Measurements from ENCODE around the gene CLCN5. TPM values are rescaled to one million over a fixed set of nuclear protein-coding genes. Genes with fewer than 3 reads are reported as not detected.

The CLCN5 gene
- total RNA-seq, 1 donor from 2014 or later = 8.7 TPM

GRCh38 chrX:49930039-49930438 lies 7.6 kb downstream of the CLCN5 start:
- no peaks in the 10 kb centered on the region for H3K9me3 ChIP-seq (ENCODE audit: low read depth)
- Mint-ChIP-seq H3K36me3 (no peaks in the 10 kb centered on the region), H3K27ac (no peak overlapping the region), H3K9me3 (no peaks in the 10 kb centered on the region), H3K4me3 (no peak overlapping the region), H3K27me3 (ENCODE audit: insufficient read depth, low read depth) (no peaks in the 10 kb centered on the region), H3K4me1 (no peaks in the 10 kb centered on the region)
- H3K4me2 ChIP-seq = no peak overlapping the region
- no peak overlapping the region for H2AFZ ChIP-seq (replicated peaks)
- H3K36me3 ChIP-seq = no peaks in the 10 kb centered on the region
- H3K27ac ChIP-seq = no peak overlapping the region
- H3K27me3 ChIP-seq = no peaks in the 10 kb centered on the region
- H3K79me2 ChIP-seq (ENCODE audit: low read depth) = no peaks in the 10 kb centered on the region
- no peaks in the 10 kb centered on the region for H3K4me1 ChIP-seq
- TF ChIP-seq EZH2 (IDR thresholded peaks at IDR 0.05) = no peak
- no peak for TF ChIP-seq CTCF (IDR thresholded peaks at IDR 0.05)
- TF ChIP-seq EZH2phosphoT487 (IDR thresholded peaks at IDR 0.05) = no peak
- H3F3A ChIP-seq (ENCODE audit: low read depth) = no peaks in the 10 kb centered on the region
- H3K4me3 ChIP-seq = no peak overlapping the region
- H3K9ac ChIP-seq = no peak overlapping the region
- no peaks in the 10 kb centered on the region for H4K20me1 ChIP-seq (ENCODE audit: low read depth)
- DNase-seq (ENCODE audit: low spot score) = no peak

- Mint-ChIP-seq H3K9me3 (no peaks in the 10 kb centered on the region), H3K4me1 (no peaks in the 10 kb centered on the region)
- no peaks in the 10 kb centered on the region for H3K9me3 ChIP-seq (ENCODE audit: low read depth)
Observed at GRCh38 chrX:49932791-49933190, 10.4 kb downstream of the CLCN5 start.

GRCh38 chrX:49934148-49934547 lies 11.8 kb downstream of the CLCN5 start:
- no peaks in the 10 kb centered on the region for H3K79me2 ChIP-seq (ENCODE audit: low read depth)
- Mint-ChIP-seq H3K36me3 (no peaks in the 10 kb centered on the region), H3K4me1 (no peaks in the 10 kb centered on the region), H3K9me3 (no peaks in the 10 kb centered on the region), H3K27me3 (ENCODE audit: insufficient read depth, low read depth) (no peaks in the 10 kb centered on the region), H3K4me3 (no peak overlapping the region), H3K27ac (no peak overlapping the region)
- TF ChIP-seq EZH2 (IDR thresholded peaks at IDR 0.05) (no peak), CTCF (IDR thresholded peaks at IDR 0.05) (no peak), EZH2phosphoT487 (IDR thresholded peaks at IDR 0.05) (no peak)
- no peaks in the 10 kb centered on the region for H3K4me1 ChIP-seq
- H3F3A ChIP-seq (ENCODE audit: low read depth) = no peaks in the 10 kb centered on the region
- no peak overlapping the region for H2AFZ ChIP-seq (replicated peaks)
- H3K9me3 ChIP-seq (ENCODE audit: low read depth) = no peaks in the 10 kb centered on the region
- H3K4me2 ChIP-seq = no peak overlapping the region
- no peak for DNase-seq (ENCODE audit: low spot score)
- no peak overlapping the region for H3K27ac ChIP-seq
- no peak overlapping the region for H3K4me3 ChIP-seq
- no peak overlapping the region for H3K9ac ChIP-seq
- H3K27me3 ChIP-seq = no peaks in the 10 kb centered on the region
- H4K20me1 ChIP-seq (ENCODE audit: low read depth) = no peaks in the 10 kb centered on the region
- H3K36me3 ChIP-seq = no peaks in the 10 kb centered on the region

More at GRCh38 chrX:49932791-49933190, 10.4 kb downstream of the CLCN5 start:
- Histone ChIP-seq H3K36me3 (no peaks in the 10 kb centered on the region), H3K27ac (no peak overlapping the region), H4K20me1 (ENCODE audit: low read depth) (no peaks in the 10 kb centered on the region), H3K4me1 (no peaks in the 10 kb centered on the region), H3F3A (ENCODE audit: low read depth) (no peaks in the 10 kb centered on the region), H3K4me2 (no peak overlapping the region), H2AFZ (replicated peaks) (no peak overlapping the region), H3K79me2 (ENCODE audit: low read depth) (no peaks in the 10 kb centered on the region), H3K4me3 (no peak overlapping the region), H3K27me3 (no peaks in the 10 kb centered on the region), H3K9ac (no peak overlapping the region)
- no peak for TF ChIP-seq EZH2 (IDR thresholded peaks at IDR 0.05)
- no peak for TF ChIP-seq EZH2phosphoT487 (IDR thresholded peaks at IDR 0.05)
- no peak for TF ChIP-seq CTCF (IDR thresholded peaks at IDR 0.05)
- no peaks in the 10 kb centered on the region for H3K36me3 Mint-ChIP-seq
- no peak for DNase-seq (ENCODE audit: low spot score)
- H3K4me3 Mint-ChIP-seq = no peak overlapping the region
- no peak overlapping the region for H3K27ac Mint-ChIP-seq
- H3K27me3 Mint-ChIP-seq (ENCODE audit: insufficient read depth, low read depth) = no peaks in the 10 kb centered on the region
